ENCODE results near the gene CPB1. TPM values are rescaled to one million over a fixed set of nuclear protein-coding genes. Genes with fewer than 3 reads are reported as not detected.

Gene CPB1
- not detected for total RNA-seq

DNA sequence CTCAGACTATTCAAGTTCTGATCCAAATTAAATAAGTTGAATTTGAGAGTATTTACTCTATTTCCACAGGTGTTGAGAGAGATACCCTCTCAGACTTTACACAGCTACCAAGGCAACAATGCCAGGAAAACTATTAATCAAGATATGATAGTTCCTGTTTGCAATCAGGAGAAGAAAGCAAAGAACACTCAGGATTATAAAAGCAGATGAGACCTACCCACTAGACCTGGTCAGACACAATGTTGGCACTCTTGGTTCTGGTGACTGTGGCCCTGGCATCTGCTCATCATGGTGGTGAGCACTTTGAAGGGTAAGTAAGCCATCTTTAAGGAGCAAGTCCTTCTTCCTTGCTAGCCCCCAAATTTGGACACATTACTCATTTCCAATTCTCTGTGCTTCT, at the start of gene CPB1:
Gene CPB1 (plus strand): TSS at position 227 of the 400 bp plus-strand sequence. CDS start 13 bp downstream, at position 240.

DNA sequence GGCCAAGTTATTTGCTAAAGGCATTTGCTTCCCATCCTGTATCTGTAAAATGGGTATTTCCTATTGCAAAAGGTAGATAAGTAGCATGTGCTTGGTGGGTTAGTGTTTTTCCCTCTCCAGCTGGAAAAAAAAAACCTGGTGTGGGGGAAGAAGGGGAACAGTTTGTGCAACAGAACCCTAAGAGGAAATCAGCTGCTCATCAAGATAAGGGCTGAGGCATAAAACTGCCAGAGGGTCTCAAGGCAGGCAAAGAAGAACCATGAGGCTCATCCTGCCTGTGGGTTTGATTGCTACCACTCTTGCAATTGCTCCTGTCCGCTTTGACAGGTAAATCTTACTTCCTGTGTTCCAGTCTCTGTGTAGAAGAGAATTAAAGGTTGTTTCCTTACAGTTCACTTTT, 37.4 kb downstream of the CPB1 start, which contains the start of gene CPA3:
Gene CPA3 (plus strand): TSS at position 248 of the 400 bp plus-strand sequence. CDS start 12 bp downstream, at position 260.

Other genes with a start within 250 kb of the CPB1 start
- 1.4 TPM for gene AGTR1, start 129.9 kb upstream of the CPB1 start, total RNA-seq
- 1.6 TPM for gene CPA3, start 37.5 kb downstream of the CPB1 start, total RNA-seq
- 23.1 TPM for gene GYG1, start 163.7 kb downstream of the CPB1 start, total RNA-seq

All from diencephalon (tissue), 1 donor.